Endometrium (tissue), 2 donors: ENCODE results near the gene RNF149.
"Not testable (repeated sequence)": the region's sequence is repeated elsewhere in the genome, so short reads cannot be mapped to it uniquely, and the experiment has no call there.

Experiments
- FAIRE-seq: peaks from 2 replicates; lab custom pipeline; 2012; peaks lifted over from hg19 to GRCh38; lab: Jason Lieb, UNC
- donor health status: control.
- donor health status: control.

RNF149 gene

GRCh38 chr2:101255501-101255900 is 53.0 kb downstream of the RNF149 start:
- no peak for FAIRE-seq

DNA sequence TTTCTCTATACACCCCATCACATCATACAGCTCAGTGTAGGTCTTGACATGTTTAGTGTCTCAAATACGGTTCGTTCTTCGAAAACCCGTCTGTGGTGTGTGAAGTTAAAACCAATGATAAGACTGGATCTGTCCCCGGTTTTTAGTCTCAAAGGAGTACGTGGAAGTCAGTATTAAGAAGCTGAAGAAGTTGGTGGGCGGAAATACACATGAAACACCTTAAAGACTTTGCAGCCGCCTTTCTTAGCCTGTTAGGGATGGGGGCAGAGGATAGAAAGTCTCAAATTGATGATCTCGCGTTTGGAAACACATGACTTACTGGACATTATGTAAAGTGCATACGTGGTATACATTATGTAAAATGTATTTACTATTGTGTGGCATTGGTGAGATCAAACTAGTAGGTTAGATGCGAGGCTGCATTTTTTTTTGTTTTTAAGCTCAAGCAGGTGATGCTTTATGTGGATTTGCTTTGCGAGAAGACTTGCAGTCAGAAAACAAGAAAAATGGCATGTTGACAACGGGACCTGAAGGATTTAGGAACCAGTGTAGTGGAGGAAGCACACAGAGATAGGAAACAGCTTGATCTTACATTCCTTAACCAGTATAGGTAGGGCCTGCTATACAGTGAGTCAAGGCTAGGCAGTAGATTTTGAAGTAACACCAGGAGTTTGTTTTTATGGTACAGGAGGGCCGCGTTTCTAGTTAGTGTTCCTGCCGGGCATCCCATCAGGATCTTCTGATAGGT is 54.6 kb downstream of the RNF149 start:
- FAIRE-seq, result no peak

DNA sequence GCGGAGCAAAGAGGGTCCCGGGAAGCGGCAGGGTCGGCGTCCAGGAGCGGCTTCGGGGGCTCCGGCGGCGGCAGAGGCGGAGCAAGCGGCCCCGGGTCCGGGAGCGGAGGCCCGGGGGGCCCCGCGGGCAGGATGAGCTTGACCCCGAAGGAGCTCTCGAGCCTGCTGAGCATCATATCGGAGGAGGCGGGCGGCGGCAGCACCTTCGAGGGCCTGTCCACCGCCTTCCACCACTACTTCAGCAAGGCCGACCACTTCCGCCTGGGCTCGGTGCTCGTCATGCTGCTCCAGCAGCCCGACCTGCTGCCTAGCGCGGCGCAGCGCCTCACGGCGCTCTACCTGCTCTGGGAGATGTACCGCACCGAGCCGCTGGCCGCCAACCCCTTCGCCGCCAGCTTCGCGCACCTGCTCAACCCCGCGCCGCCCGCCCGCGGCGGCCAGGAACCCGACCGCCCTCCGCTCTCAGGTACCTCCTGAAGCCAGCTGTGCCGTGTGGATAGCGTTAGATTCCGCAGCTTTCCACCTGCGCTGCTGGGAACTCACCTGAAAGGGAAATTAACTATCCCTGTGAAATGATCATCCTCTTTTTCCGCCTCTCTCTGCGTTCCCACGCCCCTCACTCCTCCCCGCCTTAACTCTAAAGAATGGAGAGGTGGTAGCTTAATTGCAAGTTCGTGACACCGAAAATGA is 55.3 kb downstream of the RNF149 start:
- no peak for FAIRE-seq

- no peak for FAIRE-seq
Observed at GRCh38 chr2:101252408-101253012, 56.0 kb downstream of the RNF149 start, which contains the start of gene CNOT11. CNOT11 (plus strand) TSS chr2:101252886; CDS start chr2:101252965, 79 bp downstream.

GRCh38 chr2:101251844-101252407 is 56.6 kb downstream of the RNF149 start:
- no peak for FAIRE-seq

- FAIRE-seq, result not testable (repeated sequence)
Observed at GRCh38 chr2:101251246-101251781, 57.2 kb downstream of the RNF149 start.

GRCh38 chr2:101249826-101250225 is 58.7 kb downstream of the RNF149 start:
- no peak for FAIRE-seq

- not testable (repeated sequence) for FAIRE-seq
Observed at GRCh38 chr2:101248756-101249155, 59.7 kb downstream of the RNF149 start.

- FAIRE-seq, result not testable (repeated sequence)
Observed at GRCh38 chr2:101245468-101245867, 63.0 kb downstream of the RNF149 start.

- not testable (repeated sequence) for FAIRE-seq
Observed at GRCh38 chr2:101244899-101245298, 63.6 kb downstream of the RNF149 start.

GRCh38 chr2:101244373-101244772 is 64.1 kb downstream of the RNF149 start:
- FAIRE-seq, result not testable (repeated sequence)

GRCh38 chr2:101241158-101241557 is 67.3 kb downstream of the RNF149 start:
- FAIRE-seq, result no peak

DNA sequence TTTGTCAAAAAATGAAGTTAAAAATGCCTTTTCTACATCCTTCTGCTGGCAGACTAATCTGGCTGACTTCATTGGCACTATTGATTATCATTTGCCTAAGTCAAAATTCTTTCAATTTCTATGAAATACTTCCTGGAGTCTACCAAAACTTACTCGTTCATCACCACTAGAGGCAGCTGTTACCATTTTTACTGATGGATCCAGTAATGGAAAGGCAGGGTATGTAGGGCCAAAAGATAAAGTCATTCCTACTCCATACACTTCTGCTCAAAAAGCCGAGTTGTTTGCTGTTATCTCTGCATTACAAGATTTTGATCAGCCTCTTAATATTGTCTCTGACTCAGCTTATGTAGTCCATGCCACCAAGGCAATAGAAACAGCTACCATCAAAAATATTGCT is 67.8 kb downstream of the RNF149 start:
- FAIRE-seq, result not testable (repeated sequence)

GRCh38 chr2:101239760-101240118 is 68.8 kb downstream of the RNF149 start:
- FAIRE-seq, result not testable (repeated sequence)

GRCh38 chr2:101238930-101239759 is 69.4 kb downstream of the RNF149 start:
- no peak for FAIRE-seq

- not testable (repeated sequence) for FAIRE-seq
Observed at GRCh38 chr2:101237944-101238343, 70.6 kb downstream of the RNF149 start.

GRCh38 chr2:101235956-101236355 is 72.5 kb downstream of the RNF149 start:
- not testable (repeated sequence) for FAIRE-seq

DNA sequence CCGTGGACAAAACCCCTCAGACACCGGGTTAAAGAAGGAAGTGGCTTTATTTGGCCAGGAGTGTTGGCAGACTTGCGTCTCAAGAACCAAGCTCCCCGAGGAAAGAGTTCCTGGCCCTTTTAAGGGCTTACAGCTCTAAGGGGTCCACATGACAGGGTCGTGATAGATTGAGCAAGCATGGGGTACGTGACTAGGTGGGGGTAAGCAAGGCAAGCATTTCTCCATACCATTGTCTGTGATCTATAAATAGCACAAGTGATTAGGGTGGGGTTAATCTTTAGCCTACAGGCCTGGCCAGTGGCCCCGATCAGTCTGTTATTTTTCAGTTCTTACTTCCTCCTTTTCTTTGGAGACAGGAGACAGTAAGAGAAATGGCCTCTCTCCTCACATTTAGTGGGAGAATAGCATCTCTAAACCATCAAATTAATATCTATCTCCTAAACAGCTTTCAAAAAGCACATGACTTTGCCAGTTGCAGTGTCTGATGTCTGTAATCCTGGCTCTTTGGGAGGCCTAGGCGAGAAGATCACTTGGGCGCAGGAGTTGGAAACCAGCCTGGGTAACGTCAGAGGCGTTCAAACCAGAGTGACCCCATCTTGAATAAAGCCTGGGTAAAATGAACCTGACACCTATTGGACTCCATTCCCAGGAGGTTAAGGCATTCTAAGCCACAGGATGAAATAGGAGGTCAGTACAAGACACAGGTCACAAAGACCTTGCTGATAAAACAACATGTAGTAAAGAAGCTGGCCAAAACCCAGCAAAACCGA is 74.1 kb downstream of the RNF149 start:
- no peak for FAIRE-seq

GRCh38 chr2:101232770-101233169 is 75.7 kb downstream of the RNF149 start:
- no peak for FAIRE-seq

- FAIRE-seq, result no peak
Observed at GRCh38 chr2:101231937-101232730, 76.4 kb downstream of the RNF149 start.
